ENCODE results near the gene SULT6B1.

DNA sequence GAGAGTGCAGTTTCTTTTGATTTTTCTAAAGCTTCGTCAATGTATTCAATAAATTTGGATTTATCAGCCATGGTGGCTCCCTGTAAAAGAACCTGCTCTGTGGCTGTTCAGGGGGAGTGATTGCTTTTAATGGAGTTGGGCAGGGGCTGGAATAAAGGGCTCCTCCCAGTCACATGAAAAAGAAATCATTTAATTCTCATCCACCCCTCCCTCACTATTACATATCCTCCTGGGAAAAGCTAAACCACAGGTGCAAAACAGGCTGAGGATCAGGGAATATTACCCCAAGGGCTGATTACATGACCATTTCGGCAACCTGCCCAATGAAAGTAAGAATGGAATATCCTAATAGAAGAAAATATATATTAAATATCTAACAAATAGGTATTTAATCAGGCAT, at the start of gene SULT6B1:
- TF ChIP-seq CTCF (IDR thresholded peaks at IDR 0.05) (no peak), EZH2 (IDR thresholded peaks at IDR 0.05; ENCODE audit: borderline replicate concordance, insufficient read depth, low read depth, low read length, poor library complexity, severe bottlenecking) (no peak)

Data from B cell (primary cell).